ENCODE results near the gene IL34. TPM values are rescaled to one million over a fixed set of nuclear protein-coding genes. Genes with fewer than 3 reads are reported as not detected.

Gene IL34
- total RNA-seq, 1 experiment from 2014 or later = 4.4 TPM

- Histone ChIP-seq H3K79me1 (ENCODE audit: insufficient read depth, low read depth, low read length, poor library complexity, severe bottlenecking) (no peaks in the 10 kb centered on the region), H3K56ac (ENCODE audit: insufficient read length, low read depth, low read length) (no peak overlapping the region), H3K4ac (ENCODE audit: low read depth, low read length) (no peak overlapping the region), H3K23ac (ENCODE audit: insufficient read length, low read depth, low read length) (no peak overlapping the region), H4K91ac (ENCODE audit: insufficient read length, low read depth, low read length) (no peak overlapping the region), H4K8ac (replicated peaks; ENCODE audit: insufficient read length, low read depth, low read length) (no peak overlapping the region), H4K20me1 (ENCODE audit: control insufficient read depth, insufficient read depth, insufficient read length) (no peaks in the 10 kb centered on the region), H3K79me2 (ENCODE audit: insufficient read depth, low read length) (no peaks in the 10 kb centered on the region), H2BK15ac (ENCODE audit: low read depth, low read length) (no peak overlapping the region), H3K27ac (ENCODE audit: insufficient read length, low read depth, low read length) (no peak overlapping the region), H2BK5ac (ENCODE audit: insufficient read length, low read length) (no peak overlapping the region), H2AK5ac (ENCODE audit: insufficient read length, low read length) (no peak overlapping the region), H3K23me2 (ENCODE audit: insufficient read length, low read depth, low read length, poor library complexity, severe bottlenecking) (no peaks in the 10 kb centered on the region), H3K4me2 (ENCODE audit: insufficient read depth, insufficient read length, low read length) (no peak overlapping the region), H2AFZ (ENCODE audit: low read length) (no peak overlapping the region), H3K18ac (ENCODE audit: insufficient read length, low read depth, low read length) (no peak overlapping the region), H3T11ph (ENCODE audit: low read length) (no peak overlapping the region), H3K9me3 (ENCODE audit: control insufficient read depth, low read depth, low read length) (no peaks in the 10 kb centered on the region), H2BK20ac (ENCODE audit: low read depth, low read length, poor library complexity, severe bottlenecking) (no peak overlapping the region), H3K9ac (ENCODE audit: extremely low read depth, insufficient read length, low read length) (no peak overlapping the region), H2BK120ac (ENCODE audit: low read depth, low read length, poor library complexity, severe bottlenecking) (no peak overlapping the region), H3K4me1 (ENCODE audit: insufficient read depth, low read length) (no peaks in the 10 kb centered on the region; the same call in 1 of the 2 replicates), H2BK12ac (ENCODE audit: insufficient read length, low read depth, low read length) (no peak overlapping the region), H3K27me3 (ENCODE audit: insufficient read depth, low read length) (no peaks in the 10 kb centered on the region), H4K5ac (ENCODE audit: insufficient read length, low read depth, low read length) (no peak overlapping the region), H3K14ac (ENCODE audit: insufficient read depth, low read length) (no peak overlapping the region; the same call in 1 of the 2 replicates)
- peaks cover 8 to 12% (median 12%) of the 10 kb centered on the region in 3 experiments; a peak in 4 of 7 replicates for H3K36me3 Mint-ChIP-seq (ENCODE audit: insufficient read depth in 1 of 3, low read depth in 3 of 3)
- no peaks in the 10 kb centered on the region for H3K27me3 Mint-ChIP-seq (ENCODE audit: low read depth)
- DNase-seq = no peak
- H3K9me3 Mint-ChIP-seq = no peaks in the 10 kb centered on the region
- TF ChIP-seq CTCF (conservative IDR thresholded peaks at IDR 0.05) = no peak
- peaks cover 33 to 37% of the 10 kb centered on the region in 2 experiments for H3K4me1 Mint-ChIP-seq
- WGBS (ENCODE audit: extremely low coverage, insufficient read length, low lambda C conversion rate) = no CpG with 5 or more reads among the region's 19 CpGs
- H3K27ac Mint-ChIP-seq = peak overlapping the region; percentile 28 to 83 (median 81); a peak in 4 of 7 replicates
- no peak overlapping the region for H3K4me3 Mint-ChIP-seq
Measured at GRCh38 chr16:70696952-70697593, 50.7 kb downstream of the IL34 start.

Measured in H9 (cell line).